Mesenteric fat pad (tissue), 1 donor: ENCODE data around the gene IRS4. TPM values are rescaled to one million over a fixed set of nuclear protein-coding genes. Genes with fewer than 3 reads are reported as not detected.

ENCODE experiments used
- DNase-seq: peaks from one replicate; pipeline ENCODE4 v3.0.0-alpha.2; 2020; ENCODE audit warnings: low spot score
- long read RNA-seq: library from polyadenylated mRNA; unstranded; transcript quantifications from one replicate; pipeline ENCODE4 v2.0.0, GENCODE V29; 2020
- total RNA-seq: library from RNA; stranded (reverse); fragmentation: NEBNext Ultra II Directional; extraction: Animal tissue kit (Norgen Biotek cat#: 25700); gene quantifications from one replicate; pipeline ENCODE4 v1.2.1, GENCODE V29; 2021
- donor health status: DM: yes; HTN: yes; CAD: no.

IRS4 gene
- total RNA-seq, result not detected
- long read RNA-seq, result 0 reads

DNA sequence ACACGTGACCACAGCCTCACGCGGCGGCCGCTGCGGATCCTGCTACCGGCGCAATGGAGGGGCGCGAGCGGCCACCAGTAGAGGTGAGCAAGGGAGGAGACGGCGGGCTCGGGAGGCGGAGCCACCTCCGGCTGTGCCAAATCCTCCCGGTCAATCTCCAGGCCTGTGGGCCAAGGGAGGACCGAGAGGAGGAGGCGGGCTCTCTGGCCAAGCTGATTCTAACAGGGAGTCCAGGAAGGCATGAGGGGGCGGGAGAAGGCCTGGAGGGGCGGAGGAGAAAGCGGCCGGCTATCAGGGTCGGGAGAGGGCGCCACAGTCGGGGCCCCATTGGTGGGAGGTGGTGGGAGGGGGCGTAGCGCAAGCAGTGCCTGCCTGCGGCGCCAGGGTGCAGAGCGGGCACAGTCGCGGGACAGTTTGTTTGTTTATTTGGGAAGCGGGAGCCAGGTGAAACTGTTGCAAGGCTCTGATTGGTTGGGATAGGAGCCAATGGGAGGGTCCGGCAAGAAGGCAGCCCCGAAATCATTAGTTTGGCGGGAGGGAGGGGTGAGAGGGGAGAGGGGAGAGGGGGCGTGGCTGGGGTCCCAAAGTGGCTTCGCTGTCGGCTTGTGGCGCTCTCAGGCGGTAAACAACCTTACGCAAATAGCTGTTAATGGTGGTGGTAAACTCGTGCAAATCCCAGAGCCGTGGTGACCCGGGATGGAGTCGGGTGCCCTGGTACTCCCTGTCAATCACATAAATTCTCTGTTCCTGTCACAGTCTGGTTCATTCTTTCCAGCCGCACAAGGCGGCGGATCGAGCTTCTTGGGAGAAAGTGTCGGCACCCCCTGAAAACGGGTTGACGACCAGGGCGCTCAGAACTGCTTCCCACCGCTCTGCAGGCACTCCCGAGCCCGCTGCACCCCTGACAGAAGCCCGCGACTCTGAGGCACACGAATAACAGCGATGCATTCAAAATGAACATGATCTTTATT, at the start of gene IRS4:
Gene IRS4, minus strand, starts transcription at position 55 of the 971 bp plus-strand sequence.
- no peak for DNase-seq

DNA sequence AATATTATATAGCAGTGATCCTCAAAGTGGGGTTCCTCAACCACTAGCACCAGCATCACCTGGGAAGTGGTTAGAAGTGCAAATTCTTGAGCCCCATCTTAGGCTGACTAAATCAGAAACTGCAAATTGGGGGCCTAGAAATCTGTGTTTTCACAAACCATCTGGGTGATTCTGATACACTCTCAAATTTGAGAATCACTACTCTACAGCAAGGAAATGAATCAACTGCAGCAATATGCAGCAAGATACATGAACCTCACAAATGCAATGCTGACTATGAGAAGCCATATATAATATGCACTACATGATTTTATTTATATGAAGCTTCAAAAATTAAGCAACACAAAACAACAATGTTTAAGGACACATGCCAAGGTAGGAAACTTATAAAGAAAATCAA, 36.2 kb upstream of the IRS4 start:
- no peak for DNase-seq

- DNase-seq, result no peak
Measured at GRCh38 chrX:108763559-108763958, 27.2 kb upstream of the IRS4 start.

GRCh38 chrX:108740299-108740774, 4.0 kb upstream of the IRS4 start:
- no peak for DNase-seq

GRCh38 chrX:108737754-108738153, 1.4 kb upstream of the IRS4 start:
- no peak for DNase-seq

DNA sequence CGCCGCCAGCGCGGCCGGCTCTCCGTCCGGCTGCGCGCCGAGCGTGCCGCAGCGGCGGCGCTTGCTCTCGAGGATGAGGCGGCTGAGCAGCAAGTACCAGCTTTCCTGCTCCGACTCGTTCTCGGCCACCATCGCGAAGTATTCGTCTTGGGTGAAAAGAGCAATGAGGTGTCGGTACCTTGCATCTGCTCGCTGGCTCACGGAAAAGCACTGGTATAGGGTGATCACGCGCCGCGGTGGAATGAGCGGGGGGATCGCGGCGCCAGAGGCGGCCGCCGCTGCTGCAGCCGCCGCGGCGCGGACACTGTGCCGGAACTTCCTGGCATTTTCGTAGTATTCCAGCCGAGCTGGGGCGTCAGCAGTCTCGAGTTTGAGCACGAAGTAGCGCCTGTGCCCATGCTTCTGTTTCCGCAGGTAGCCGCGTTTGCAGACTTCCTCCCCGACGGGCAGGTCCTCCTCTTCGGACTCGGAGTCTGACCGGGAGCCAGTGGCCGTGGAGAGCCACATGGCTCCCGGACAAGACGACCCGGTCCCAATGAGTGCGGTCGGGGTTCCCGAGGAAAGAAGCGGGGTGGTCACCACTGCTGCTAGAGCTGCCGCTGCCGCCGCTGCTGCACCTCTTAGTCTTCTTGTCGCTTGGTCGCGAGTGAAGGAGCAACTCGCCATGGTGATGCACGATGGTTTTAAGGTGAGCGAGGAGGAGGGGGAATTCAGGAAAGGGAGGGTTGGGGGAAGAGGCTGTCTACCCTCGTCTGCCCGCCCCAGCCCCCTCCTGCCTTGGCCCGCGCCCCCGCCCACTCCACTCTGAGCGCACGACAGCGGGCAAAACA, 469 bp downstream of the IRS4 start:
- DNase-seq, result no peak

DNA sequence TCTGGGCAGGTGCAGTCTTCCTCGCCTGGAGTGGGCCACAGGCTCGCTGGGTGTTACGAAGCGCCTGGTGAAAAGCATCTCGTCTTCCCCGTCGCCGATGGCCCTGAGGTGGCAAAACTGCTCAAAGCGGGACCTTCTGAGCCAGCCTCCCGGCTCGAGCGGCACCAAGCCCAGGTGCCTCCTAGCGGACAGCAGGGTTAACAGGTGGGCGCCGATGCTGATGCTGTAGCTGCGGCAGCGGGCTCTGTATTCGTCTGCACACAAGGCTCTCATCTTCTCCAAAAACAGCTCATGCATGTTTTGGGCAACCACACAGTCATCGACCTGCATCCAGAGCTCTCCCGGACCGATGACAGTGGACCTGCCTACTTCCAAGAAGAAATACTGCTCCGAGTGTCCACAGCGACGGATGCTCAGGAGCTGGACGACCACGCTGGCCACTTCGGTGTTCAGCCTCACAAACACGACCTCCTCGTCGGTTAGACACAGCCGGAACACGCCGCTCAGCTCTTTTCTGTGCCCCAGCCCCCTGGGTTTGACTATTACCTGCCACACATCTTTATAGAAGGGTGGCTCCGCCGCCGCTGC, 1.2 kb downstream of the IRS4 start:
- peak; percentile 87 for DNase-seq

DNA sequence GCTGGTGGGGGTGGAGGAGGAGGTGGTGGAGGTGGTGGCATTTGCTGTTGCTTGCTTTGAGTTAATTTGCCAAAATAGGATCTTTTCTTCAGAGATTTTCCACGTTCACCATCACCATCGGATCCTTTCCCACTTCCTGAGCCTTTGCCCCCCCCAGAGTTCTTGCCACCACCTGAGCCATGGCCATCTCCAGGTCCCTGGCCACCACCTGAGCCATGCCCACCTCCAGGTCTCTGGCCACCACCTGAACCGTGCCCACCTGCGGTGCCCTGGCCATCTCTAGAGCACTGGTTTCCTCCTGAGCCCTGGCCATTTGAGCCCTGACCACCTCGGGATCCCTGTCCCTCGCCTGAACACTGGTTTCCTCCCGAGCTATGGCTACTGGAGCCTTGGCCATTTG, 1.9 kb downstream of the IRS4 start:
- DNase-seq, result no peak

GRCh38 chrX:108732630-108733321, 3.6 kb downstream of the IRS4 start:
- DNase-seq, result no peak

- no peak for DNase-seq
Measured at GRCh38 chrX:108731153-108731552, 5.2 kb downstream of the IRS4 start.

GRCh38 chrX:108726748-108727147, 9.6 kb downstream of the IRS4 start:
- no peak for DNase-seq

DNA sequence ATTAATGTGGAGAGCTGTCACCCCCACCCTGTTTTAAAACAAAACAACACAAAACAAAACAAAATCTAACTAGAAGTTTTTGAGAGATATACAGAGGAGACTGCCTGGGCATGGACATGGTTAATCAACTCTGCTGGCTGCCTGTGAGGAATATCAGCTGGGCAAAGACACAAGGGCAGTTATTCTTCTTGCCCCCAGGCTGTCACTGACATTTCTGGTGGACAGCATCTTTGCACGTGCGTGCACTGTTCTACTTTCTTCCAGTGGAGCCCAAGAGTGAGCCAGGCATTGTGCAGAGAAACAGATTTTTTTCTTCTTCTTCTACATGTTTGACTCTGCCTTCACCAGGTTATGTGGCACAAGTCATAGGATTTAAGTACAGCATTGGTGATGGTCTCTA, 13.8 kb downstream of the IRS4 start:
- no peak for DNase-seq

GRCh38 chrX:108712886-108713285, 23.5 kb downstream of the IRS4 start:
- DNase-seq, result no peak

- DNase-seq, result no peak
Measured at GRCh38 chrX:108704839-108705238, 31.5 kb downstream of the IRS4 start.

DNA sequence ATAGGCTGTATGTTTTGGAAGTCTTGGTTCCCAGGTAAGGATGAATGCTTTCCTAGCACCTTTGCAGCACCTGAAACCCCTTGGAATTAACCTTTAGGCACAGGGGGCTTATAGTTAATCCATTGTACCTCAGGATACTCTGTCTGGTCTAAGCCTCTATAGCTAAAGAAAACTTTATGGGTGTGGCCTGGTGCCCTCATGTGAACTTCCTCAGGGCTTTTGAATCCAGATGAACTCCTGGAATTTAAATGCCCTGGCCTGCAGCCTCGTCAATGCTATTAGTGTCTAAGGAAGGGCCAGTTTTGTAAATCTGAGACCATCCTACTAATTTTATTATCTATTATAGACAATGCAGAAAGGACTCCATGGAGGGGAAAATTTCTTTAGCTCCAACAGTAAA, 33.8 kb downstream of the IRS4 start:
- DNase-seq, result no peak

DNA sequence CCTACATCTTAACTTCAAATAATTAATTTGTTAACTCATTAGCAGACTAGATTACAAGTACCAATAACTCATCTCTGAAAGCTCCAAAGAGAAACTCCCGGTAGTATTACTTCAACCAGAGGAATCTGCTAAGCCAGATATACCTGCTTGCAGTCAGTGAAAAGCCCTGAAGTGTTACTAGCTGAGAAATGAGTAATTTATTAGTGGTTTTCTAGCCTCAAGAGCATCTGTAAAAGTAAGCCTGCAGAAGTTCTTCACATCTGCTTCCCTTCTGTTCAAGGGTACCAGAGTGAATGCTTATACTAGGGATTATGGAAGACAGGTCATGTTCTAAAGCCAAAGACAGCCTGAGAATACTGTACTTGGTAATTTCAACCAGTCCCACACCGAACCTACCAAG, 34.7 kb downstream of the IRS4 start:
- DNase-seq, result no peak

GRCh38 chrX:108699368-108699767, 37.0 kb downstream of the IRS4 start:
- DNase-seq, result no peak

- no peak for DNase-seq
Measured at GRCh38 chrX:108696690-108697089, 39.7 kb downstream of the IRS4 start.
